Gastrocnemius medialis (tissue), 4 donors: ENCODE results near the gene ZNF79. TPM values are rescaled to one million over a fixed set of nuclear protein-coding genes. Genes with fewer than 3 reads are reported as not detected.

Experiments used
- ATAC-seq, 2 donors: fragments of 150-250 bp; one replicate each; pipeline ENCODE4 v1.9.1; 2016
- DNase-seq, 2 donors: peaks; one replicate each; pipeline ENCODE4 v3.0.0-alpha.2; 2019
- H3K27ac ChIP-seq, 4 donors: fragments of 200-600 bp; sonication (generic); 1 replicate in 1 of 4; 2 replicates in 3 of 4; pipeline ENCODE4 v1.5.1; 2016 to 2018; ENCODE audit warnings: mild to moderate bottlenecking in 2 of 4, moderate library complexity in 1 of 4
- H3K27me3 ChIP-seq, 3 donors: fragments of 200-600 bp; sonication (generic) in 2 of 3; 1 replicate in 1 of 3; 2 replicates in 2 of 3; pipeline versions ENCODE4 v1.5.1 to v1.6.0; 2016 to 2019; ENCODE audit warnings: mild to moderate bottlenecking in 1 of 3, moderate library complexity in 1 of 3
- H3K36me3 ChIP-seq, 2 donors: fragments of 200-600 bp; sonication (generic) in 1 of 2; one replicate each; pipeline ENCODE4 v1.5.1; 2017 to 2018
- H3K4me1 ChIP-seq, 2 donors: fragments of 200-600 bp; sonication (generic) in 1 of 2; one replicate each; pipeline ENCODE4 v1.5.1; 2016 to 2017; ENCODE audit warnings: mild to moderate bottlenecking in 2 of 2
- H3K4me3 ChIP-seq, 4 donors: fragments of 200-600 bp; sonication (generic) in 3 of 4; 1 replicate in 1 of 4; 2 replicates in 3 of 4; pipeline ENCODE4 v1.5.1; 2016 to 2019; ENCODE audit warnings: mild to moderate bottlenecking in 2 of 4
- H3K9me3 ChIP-seq, 3 donors: fragments of 200-600 bp; sonication (generic) in 2 of 3; 1 replicate in 1 of 3; 2 replicates in 2 of 3; pipeline ENCODE4 v1.5.1; 2016 to 2019
- CTCF ChIP-seq, 5 experiments: fragments of 450-650 bp in 3 of 5; fragments of 200-600 bp in 2 of 5; sonication (generic) in 2 of 5; IDR thresholded peaks in 4 of 5; conservative IDR thresholded peaks in 1 of 5; 1 replicate in 4 of 5; 2 replicates in 1 of 5; pipeline ENCODE4 v1.5.1; 2016 to 2019; ENCODE audit warnings: antibody characterized with exemption in 5 of 5, mild to moderate bottlenecking in 3 of 5, moderate library complexity in 3 of 5
- POLR2A ChIP-seq, 2 donors: fragments of 450-650 bp; IDR thresholded peaks; one replicate each; pipeline ENCODE4 v1.6.1; 2017; ENCODE audit warnings: antibody characterized with exemption in 2 of 2, mild to moderate bottlenecking in 2 of 2, moderate library complexity in 2 of 2
- in situ Hi-C, 4 donors: fragments of 200-750 bp; cut with MboI; loops; one replicate each; pipeline versions ENCODE4 v1.15.0 to v1.8.0; 2017; ENCODE audit warnings: low sequenced_read_pairs in 4 of 4
- intact Hi-C: fragments of 100-400 bp; cut with DNase I; formaldehyde crosslinking; loops from one replicate; pipeline ENCODE4 v1.15.1; 2023; ENCODE audit warnings: low total_unique reads
- total RNA-seq, 4 donors: library from RNA; depleted of rRNA; stranded (reverse); fragments of >200 nt; gene quantifications; one replicate each; pipeline versions ENCODE4 v1.1.0 to v1.2.3, GENCODE V29; 2016

Gene ZNF79
- total RNA-seq, 4 donors from 2014 or later: 3.9 to 9.3 (median 6.4) TPM

- in situ Hi-C loops: no loop called here
- peak overlapping the region in 2 of 4 donors; percentile 16 to 33 for H3K27ac ChIP-seq
- ATAC-seq: no peak
These were observed 21.9 kb downstream of the ZNF79 start for GRCh38 chr9:127445851-127446712.

GRCh38 chr9:127446713-127447415, 22.7 kb downstream of the ZNF79 start:
- no peak for TF ChIP-seq CTCF (IDR thresholded peaks at IDR 0.05 in 4 of 5, conservative IDR thresholded peaks at IDR 0.05 in 1 of 5)
- no peak for TF ChIP-seq POLR2A (IDR thresholded peaks at IDR 0.05)
- intact Hi-C loops (no loop called here), in situ Hi-C loops (no loop called here)
- Histone ChIP-seq H3K4me1 (peaks cover 19 to 21% of the 10 kb centered on the region in 2 donors), H3K27me3 (no peaks in the 10 kb centered on the region), H3K9me3 (no peaks in the 10 kb centered on the region), H3K36me3 (peaks cover 0 to 76% of the 10 kb centered on the region in 2 donors), H3K4me3 (no peak overlapping the region), H3K27ac (peak overlapping the region in 3 of 4 donors; percentile 10 to 33 (median 16))
- ATAC-seq: no peak
- DNase-seq: no peak

More at GRCh38 chr9:127445851-127446712, 21.9 kb downstream of the ZNF79 start:
- Histone ChIP-seq H3K27me3 (no peaks in the 10 kb centered on the region), H3K4me1 (peaks cover 18 to 21% of the 10 kb centered on the region in 2 donors), H3K4me3 (no peak overlapping the region), H3K9me3 (no peaks in the 10 kb centered on the region), H3K36me3 (peaks cover 0 to 84% of the 10 kb centered on the region in 2 donors)
- TF ChIP-seq CTCF (IDR thresholded peaks at IDR 0.05 in 4 of 5, conservative IDR thresholded peaks at IDR 0.05 in 1 of 5) (no peak), POLR2A (IDR thresholded peaks at IDR 0.05) (no peak)
- DNase-seq: no peak
- intact Hi-C loops: no loop called here

- no peak for TF ChIP-seq CTCF (IDR thresholded peaks at IDR 0.05 in 4 of 5, conservative IDR thresholded peaks at IDR 0.05 in 1 of 5)
- TF ChIP-seq POLR2A (IDR thresholded peaks at IDR 0.05): no peak
- Histone ChIP-seq H3K27ac (peak overlapping the region in 2 of 4 donors; percentile 33 to 94), H3K4me1 (peaks cover 26 to 28% of the 10 kb centered on the region in 2 donors), H3K27me3 (no peaks in the 10 kb centered on the region), H3K9me3 (no peaks in the 10 kb centered on the region), H3K4me3 (no peak overlapping the region), H3K36me3 (peaks cover 0 to 69% of the 10 kb centered on the region in 2 donors)
- in situ Hi-C loops (no loop called here), intact Hi-C loops (no loop called here)
- ATAC-seq (no peak), DNase-seq (no peak)
These were observed 23.4 kb downstream of the ZNF79 start for GRCh38 chr9:127447416-127448111.

- Histone ChIP-seq H3K4me1 (peaks cover 33 to 35% of the 10 kb centered on the region in 2 donors), H3K27me3 (no peaks in the 10 kb centered on the region), H3K27ac (peak overlapping the region; percentile 93 to 97 (median 94)), H3K36me3 (peaks cover 0 to 62% of the 10 kb centered on the region in 2 donors), H3K4me3 (no peak overlapping the region), H3K9me3 (no peaks in the 10 kb centered on the region)
- in situ Hi-C loops: no loop called here
- TF ChIP-seq POLR2A (IDR thresholded peaks at IDR 0.05) (no peak), CTCF (IDR thresholded peaks at IDR 0.05 in 4 of 5, conservative IDR thresholded peaks at IDR 0.05 in 1 of 5) (no peak)
- DNase-seq (no peak), ATAC-seq (no peak)
- intact Hi-C loops: no loop called here
These were observed 24.1 kb downstream of the ZNF79 start for GRCh38 chr9:127448112-127448805.
